Measurements from ENCODE around the gene SCN9A.
"Not testable (repeated sequence)": the region's sequence is repeated elsewhere in the genome, so short reads cannot be mapped to it uniquely, and the experiment has no call there.

SCN9A gene

GRCh38 chr2:166223298-166223697, 152.4 kb downstream of the SCN9A start:
- H3K4me3 Mint-ChIP-seq: no peak overlapping the region
- TF ChIP-seq, protein P1, sequence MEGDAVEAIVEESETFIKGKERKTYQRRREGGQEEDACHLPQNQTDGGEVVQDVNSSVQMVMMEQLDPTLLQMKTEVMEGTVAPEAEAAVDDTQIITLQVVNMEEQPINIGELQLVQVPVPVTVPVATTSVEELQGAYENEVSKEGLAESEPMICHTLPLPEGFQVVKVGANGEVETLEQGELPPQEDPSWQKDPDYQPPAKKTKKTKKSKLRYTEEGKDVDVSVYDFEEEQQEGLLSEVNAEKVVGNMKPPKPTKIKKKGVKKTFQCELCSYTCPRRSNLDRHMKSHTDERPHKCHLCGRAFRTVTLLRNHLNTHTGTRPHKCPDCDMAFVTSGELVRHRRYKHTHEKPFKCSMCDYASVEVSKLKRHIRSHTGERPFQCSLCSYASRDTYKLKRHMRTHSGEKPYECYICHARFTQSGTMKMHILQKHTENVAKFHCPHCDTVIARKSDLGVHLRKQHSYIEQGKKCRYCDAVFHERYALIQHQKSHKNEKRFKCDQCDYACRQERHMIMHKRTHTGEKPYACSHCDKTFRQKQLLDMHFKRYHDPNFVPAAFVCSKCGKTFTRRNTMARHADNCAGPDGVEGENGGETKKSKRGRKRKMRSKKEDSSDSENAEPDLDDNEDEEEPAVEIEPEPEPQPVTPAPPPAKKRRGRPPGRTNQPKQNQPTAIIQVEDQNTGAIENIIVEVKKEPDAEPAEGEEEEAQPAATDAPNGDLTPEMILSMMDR (IDR thresholded peaks at IDR 0.05; ENCODE audit: unreplicated experiment in 3 of 3): no peak
- H3K27ac Mint-ChIP-seq: no peak overlapping the region
- H3K4me1 Mint-ChIP-seq: no peaks in the 10 kb centered on the region
- H3K36me3 Mint-ChIP-seq (ENCODE audit: low read depth): no peaks in the 10 kb centered on the region
- peaks cover 2% of the 10 kb centered on the region for H3K9me3 Mint-ChIP-seq
- no peaks in the 10 kb centered on the region for H3K27me3 Mint-ChIP-seq (ENCODE audit: low read depth)

DNA sequence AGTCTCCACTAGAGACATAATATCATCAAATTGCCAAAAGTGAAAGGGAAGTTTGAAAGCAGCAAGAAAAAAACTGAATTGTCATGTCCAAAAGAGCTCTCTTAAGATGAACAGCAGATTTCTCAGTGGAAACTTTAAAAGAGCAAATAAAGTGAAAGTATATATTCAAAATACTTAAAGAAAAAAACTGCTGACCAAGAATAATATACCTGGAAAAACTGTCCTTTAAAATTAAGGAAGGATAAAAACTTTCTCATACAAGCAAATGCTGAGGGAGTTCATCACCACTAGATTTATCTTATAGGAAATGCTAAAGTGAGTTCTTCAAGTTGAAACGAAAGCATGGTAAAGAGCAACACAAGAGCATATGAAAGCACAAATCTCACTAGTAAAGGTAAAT, 164.7 kb downstream of the SCN9A start:
- TF ChIP-seq, protein P1 (IDR thresholded peaks at IDR 0.05; ENCODE audit: unreplicated experiment in 3 of 3): no peak
- Mint-ChIP-seq H3K36me3 (ENCODE audit: low read depth) (no peaks in the 10 kb centered on the region), H3K27ac (no peak overlapping the region), H3K27me3 (ENCODE audit: low read depth) (peaks cover 5% of the 10 kb centered on the region), H3K9me3 (peaks cover 28% of the 10 kb centered on the region), H3K4me3 (no peak overlapping the region), H3K4me1 (no peaks in the 10 kb centered on the region)

DNA sequence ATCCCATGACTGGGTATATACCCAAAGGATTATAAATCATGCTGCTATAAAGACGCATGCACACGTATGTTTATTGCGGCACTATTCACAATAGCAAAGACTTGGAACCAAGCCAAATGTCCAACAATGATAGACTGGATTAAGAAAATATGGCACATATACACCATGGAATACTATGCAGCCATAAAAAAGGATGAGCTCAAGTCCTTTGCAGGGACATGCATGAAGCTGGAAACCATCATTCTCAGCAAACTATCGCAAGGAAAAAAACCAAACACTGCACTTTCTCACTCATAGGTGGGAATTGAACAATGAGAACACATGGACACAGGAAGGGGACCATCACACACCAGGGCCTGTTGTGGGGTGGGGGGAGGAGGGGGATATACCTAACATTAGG, 165.8 kb downstream of the SCN9A start:
- H3K27me3 Mint-ChIP-seq (ENCODE audit: low read depth): not testable (repeated sequence)

DNA sequence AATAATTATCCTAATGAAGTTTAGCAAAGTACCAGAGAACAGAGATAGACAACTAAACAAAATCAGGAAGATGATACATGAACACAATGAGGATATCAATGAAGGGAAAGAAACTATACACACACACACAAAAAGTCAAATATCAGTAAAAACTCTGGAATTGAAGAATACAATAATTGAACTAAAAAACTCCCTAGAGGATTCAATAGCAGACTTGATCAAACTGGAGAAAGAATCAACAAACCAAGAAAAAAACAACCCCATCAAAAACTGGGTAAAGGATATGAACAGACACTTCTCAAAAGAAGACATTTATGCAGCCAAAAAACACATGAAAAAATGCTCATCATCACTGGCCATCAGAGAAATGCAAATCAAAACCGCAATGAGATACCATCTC, 166.4 kb downstream of the SCN9A start:
- not testable (repeated sequence) for H3K4me1 Mint-ChIP-seq; H3K36me3 Mint-ChIP-seq (ENCODE audit: low read depth); H3K4me3 Mint-ChIP-seq; H3K27ac Mint-ChIP-seq; H3K27me3 Mint-ChIP-seq (ENCODE audit: low read depth)
- peaks cover 23% of the 10 kb centered on the region for H3K9me3 Mint-ChIP-seq

More for the DNA sequence above, 165.8 kb downstream of the SCN9A start:
- not testable (repeated sequence) for H3K36me3 Mint-ChIP-seq (ENCODE audit: low read depth); H3K27ac Mint-ChIP-seq; H3K4me1 Mint-ChIP-seq; H3K4me3 Mint-ChIP-seq
- H3K9me3 Mint-ChIP-seq: peaks cover 23% of the 10 kb centered on the region

GRCh38 chr2:166206153-166206552, 169.6 kb downstream of the SCN9A start:
- peaks cover 25% of the 10 kb centered on the region for H3K9me3 Mint-ChIP-seq
- H3K27ac Mint-ChIP-seq; H3K4me1 Mint-ChIP-seq; H3K36me3 Mint-ChIP-seq (ENCODE audit: low read depth); H3K4me3 Mint-ChIP-seq; H3K27me3 Mint-ChIP-seq (ENCODE audit: low read depth): not testable (repeated sequence)

GRCh38 chr2:166202778-166203177, 173.0 kb downstream of the SCN9A start:
- Mint-ChIP-seq H3K4me1 (no peaks in the 10 kb centered on the region), H3K27ac (no peak overlapping the region), H3K36me3 (ENCODE audit: low read depth) (peaks cover 5% of the 10 kb centered on the region), H3K4me3 (no peak overlapping the region), H3K27me3 (ENCODE audit: low read depth) (no peaks in the 10 kb centered on the region), H3K9me3 (peaks cover 16% of the 10 kb centered on the region)
- TF ChIP-seq, protein P1 (IDR thresholded peaks at IDR 0.05; ENCODE audit: unreplicated experiment in 3 of 3): no peak

DNA sequence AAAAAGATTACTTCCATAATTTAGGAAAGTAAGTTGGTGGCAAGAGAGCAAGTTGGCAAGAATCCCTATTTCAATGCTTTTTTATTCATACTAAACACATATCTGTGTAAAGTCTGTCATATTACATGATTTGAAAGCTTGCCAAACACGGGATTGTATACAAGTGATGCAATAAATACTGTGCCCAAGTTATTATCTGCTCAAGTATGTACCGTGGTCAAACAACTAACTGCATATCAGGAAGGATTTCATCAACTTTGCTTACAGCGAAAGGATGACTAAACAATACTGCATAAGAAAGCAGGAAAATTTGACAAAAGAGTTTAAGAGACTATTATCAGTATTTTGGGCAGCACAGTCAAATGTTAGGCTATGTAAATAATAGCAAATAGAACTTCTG, 178.3 kb downstream of the SCN9A start:
- peaks cover 7% of the 10 kb centered on the region for H3K9me3 Mint-ChIP-seq
- TF ChIP-seq, protein P1 (IDR thresholded peaks at IDR 0.05; ENCODE audit: unreplicated experiment in 3 of 3): no peak
- H3K4me1 Mint-ChIP-seq: no peaks in the 10 kb centered on the region
- H3K27ac Mint-ChIP-seq: no peak overlapping the region
- H3K27me3 Mint-ChIP-seq (ENCODE audit: low read depth): no peaks in the 10 kb centered on the region
- no peak overlapping the region for H3K4me3 Mint-ChIP-seq
- peaks cover 5% of the 10 kb centered on the region for H3K36me3 Mint-ChIP-seq (ENCODE audit: low read depth)

GRCh38 chr2:166193407-166193806, 182.3 kb downstream of the SCN9A start:
- Mint-ChIP-seq H3K9me3 (no peaks in the 10 kb centered on the region), H3K27ac (no peak overlapping the region), H3K36me3 (ENCODE audit: low read depth) (no peaks in the 10 kb centered on the region), H3K4me1 (no peaks in the 10 kb centered on the region), H3K27me3 (ENCODE audit: low read depth) (no peaks in the 10 kb centered on the region), H3K4me3 (no peak overlapping the region)
- TF ChIP-seq, protein P1 (IDR thresholded peaks at IDR 0.05; ENCODE audit: unreplicated experiment in 3 of 3): no peak

Data from nephron (organoid).